ENCODE measurements around the gene EFCAB12. TPM values are rescaled to one million over a fixed set of nuclear protein-coding genes. Genes with fewer than 3 reads are reported as not detected.

EFCAB12 gene
- total RNA-seq: under 1 TPM; 0.56 to 0.73 TPM

DNA sequence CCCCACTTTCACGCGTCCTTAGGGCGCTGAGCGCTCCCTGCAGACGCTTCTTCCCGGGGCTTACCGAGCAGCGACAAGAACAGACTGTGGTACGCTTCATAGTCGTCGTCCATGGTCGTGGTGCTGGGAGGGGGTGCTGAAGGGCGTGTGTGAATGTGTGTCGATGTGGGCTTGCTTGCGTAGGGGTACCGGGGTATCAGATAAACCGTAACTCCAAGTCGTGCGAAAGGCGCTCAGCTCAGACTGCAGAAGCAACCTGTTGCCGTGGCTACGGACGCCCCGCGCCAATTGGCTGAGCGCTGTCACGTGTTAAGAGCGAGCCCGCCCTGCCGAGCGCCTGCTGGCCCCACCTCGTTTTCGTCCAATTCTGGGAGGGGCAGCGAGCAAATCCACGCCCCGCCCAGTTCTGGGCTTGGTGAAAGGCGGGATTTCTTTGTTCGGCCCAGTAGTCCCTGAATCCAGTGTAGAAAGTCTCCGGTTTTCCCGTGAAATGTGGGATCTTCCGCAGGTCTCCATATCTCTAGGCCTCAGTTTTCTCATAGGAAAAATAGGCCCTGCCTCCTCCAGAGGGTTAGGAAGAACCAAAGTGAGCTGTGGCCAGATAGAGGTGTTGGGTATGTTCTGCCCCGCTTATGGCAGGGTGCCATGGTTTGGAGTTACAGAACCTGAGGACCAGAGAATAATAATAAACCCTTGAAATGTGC, at the start of gene EFCAB12:
Gene EFCAB12 (minus strand): TSS at position 261 of the 704 bp plus-strand sequence. CDS start 148 bp downstream, at position 113.
- ChIA-PET CTCF (interaction anchor here (0.7 to 2.6 kb wide), 5 partner anchors 10 to 184 kb away, joined by 3 to 12 read pairs (median 4); partner anchors contain the start of genes IFT122 and MBD4), POLR2A (interaction anchor here (0.6 to 2.0 kb wide), 5 partner anchors 12 to 551 kb away, joined by 3 to 10 read pairs (median 5); partner anchors contain the start of genes IFT122 and MBD4)
- H3K9me3 Mint-ChIP-seq (ENCODE audit: low read depth): no peaks in the 10 kb centered on the region
- peak; percentile 96 for ATAC-seq
- peaks cover 43% of the 10 kb centered on the region for H3K4me1 Mint-ChIP-seq
- peaks cover 21% of the 10 kb centered on the region for H3K36me3 Mint-ChIP-seq (ENCODE audit: low read depth)
- H3K4me3 Mint-ChIP-seq: peak within 1 kb of the TSS; percentile 59
- intact Hi-C loops (cut with DNase I, micrococcal nuclease): loop anchor here (1.0 to 5.0 kb wide), 4 partner anchors 12 to 1756 kb away; partner anchors contain the start of genes IFT122 (in 2 of the 2), ABTB1 (in 1 of the 2) and TMCC1 (in 1 of the 2)
- H3K27me3 Mint-ChIP-seq: no peaks in the 10 kb centered on the region
- peak within 1 kb of the TSS; percentile 63 for H3K27ac Mint-ChIP-seq
- DNase-seq: peak; percentile 95

DNA sequence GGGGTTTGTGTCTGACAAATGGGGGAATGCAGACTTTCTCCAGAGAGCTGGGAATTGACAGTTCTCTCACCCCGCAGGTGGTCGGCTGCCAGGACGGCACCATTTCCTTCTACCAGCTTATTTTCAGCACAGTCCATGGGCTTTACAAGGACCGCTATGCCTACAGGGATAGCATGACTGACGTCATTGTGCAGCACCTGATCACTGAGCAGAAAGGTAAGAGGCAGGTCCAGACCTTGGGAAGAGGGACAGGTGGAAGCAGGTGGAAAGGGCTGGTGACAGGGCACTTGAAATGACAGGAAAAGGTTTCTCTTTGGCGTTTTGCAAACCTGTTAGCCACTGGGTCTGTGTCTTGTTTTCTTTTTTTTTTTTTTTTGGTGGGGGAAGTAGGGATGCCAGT, 48.1 kb upstream of the EFCAB12 start:
- ATAC-seq: no peak
- Mint-ChIP-seq H3K4me1 (peaks cover 6% of the 10 kb centered on the region), H3K4me3 (no peak overlapping the region), H3K27ac (no peak overlapping the region), H3K27me3 (no peaks in the 10 kb centered on the region), H3K36me3 (ENCODE audit: low read depth) (peaks cover 17% of the 10 kb centered on the region), H3K9me3 (ENCODE audit: low read depth) (no peaks in the 10 kb centered on the region)
- POLR2A ChIA-PET: no interaction called here
- intact Hi-C loops (cut with DNase I, micrococcal nuclease): no loop called here
- CTCF ChIA-PET: no interaction called here
- DNase-seq: no peak

- ATAC-seq (no peak), DNase-seq (no peak)
- Mint-ChIP-seq H3K27me3 (no peaks in the 10 kb centered on the region), H3K4me3 (no peak overlapping the region), H3K9me3 (ENCODE audit: low read depth) (no peaks in the 10 kb centered on the region), H3K4me1 (no peaks in the 10 kb centered on the region), H3K27ac (no peak overlapping the region), H3K36me3 (ENCODE audit: low read depth) (peaks cover 21% of the 10 kb centered on the region)
- intact Hi-C loops (cut with DNase I, micrococcal nuclease): no loop called here
- ChIA-PET POLR2A (no interaction called here), CTCF (interaction anchor here (1.6 kb wide), 1 partner anchor 9 kb away, joined by 3 read pairs; no protein-coding TSS in a partner anchor)
Measured at GRCh38 chr3:129475863-129476262, 47.4 kb upstream of the EFCAB12 start.

- Mint-ChIP-seq H3K9me3 (ENCODE audit: low read depth) (no peaks in the 10 kb centered on the region), H3K27me3 (no peaks in the 10 kb centered on the region), H3K4me1 (no peaks in the 10 kb centered on the region), H3K36me3 (ENCODE audit: low read depth) (peaks cover 25% of the 10 kb centered on the region), H3K4me3 (no peak overlapping the region), H3K27ac (no peak overlapping the region)
- ATAC-seq (no peak), DNase-seq (no peak)
- POLR2A ChIA-PET: interaction anchor here (0.6 kb wide), 1 partner anchor 165 kb away, joined by 3 read pairs; no protein-coding TSS in a partner anchor
- CTCF ChIA-PET: interaction anchor here (0.7 to 1.6 kb wide), 2 partner anchors 9 to 11 kb away, joined by 3 read pairs; no protein-coding TSS in a partner anchor
- intact Hi-C loops (cut with DNase I, micrococcal nuclease): no loop called here
Measured at GRCh38 chr3:129474984-129475804, 46.8 kb upstream of the EFCAB12 start.

GRCh38 chr3:129473769-129474152, 45.3 kb upstream of the EFCAB12 start:
- no peak overlapping the region for H3K27ac Mint-ChIP-seq

DNA sequence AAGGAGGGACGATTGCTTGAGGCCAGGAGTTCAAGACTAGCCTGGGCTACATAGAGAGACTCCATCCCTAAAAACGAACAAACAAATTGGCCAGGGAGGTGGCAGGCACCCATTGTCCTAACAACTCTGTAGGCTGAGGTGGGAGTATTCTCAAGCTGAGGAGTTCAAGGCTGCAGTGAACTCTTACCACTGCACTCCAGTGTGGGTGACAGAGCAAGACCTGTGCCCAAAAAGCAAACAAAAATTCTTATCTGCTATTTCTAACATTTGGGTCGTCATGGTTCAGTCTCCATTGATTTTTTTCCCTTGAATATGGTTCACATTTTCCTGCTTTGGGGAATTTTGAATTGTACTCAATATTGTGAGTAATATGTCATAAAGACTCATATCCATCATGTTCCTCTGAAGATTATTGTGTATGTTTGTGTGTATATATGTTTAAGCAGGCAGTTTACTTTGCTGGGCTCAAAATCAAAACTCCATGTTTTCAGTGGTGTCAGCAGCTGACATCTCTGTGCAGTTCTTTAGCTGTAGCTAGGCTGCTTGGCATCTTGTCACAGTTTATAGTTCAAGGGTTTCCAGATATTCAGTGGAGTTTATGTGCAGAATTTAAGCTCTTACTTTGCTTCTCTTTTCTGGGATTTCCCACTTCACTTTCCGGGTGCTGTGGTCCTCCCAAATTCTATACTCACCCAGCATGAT, 44.8 kb upstream of the EFCAB12 start:
- intact Hi-C loops (cut with DNase I, micrococcal nuclease): no loop called here
- ATAC-seq: no peak
- ChIA-PET POLR2A (no interaction called here), CTCF (interaction anchor here (0.9 kb wide), 1 partner anchor 13 kb away, joined by 4 read pairs; no protein-coding TSS in a partner anchor)
- H3K9me3 Mint-ChIP-seq (ENCODE audit: low read depth): no peaks in the 10 kb centered on the region
- H3K27me3 Mint-ChIP-seq: no peaks in the 10 kb centered on the region
- peaks cover 2% of the 10 kb centered on the region for H3K4me1 Mint-ChIP-seq
- no peak overlapping the region for H3K4me3 Mint-ChIP-seq
- H3K27ac Mint-ChIP-seq: no peak overlapping the region
- peaks cover 27% of the 10 kb centered on the region for H3K36me3 Mint-ChIP-seq (ENCODE audit: low read depth)
- DNase-seq: no peak

More at GRCh38 chr3:129473769-129474152, 45.3 kb upstream of the EFCAB12 start:
- peaks cover 2% of the 10 kb centered on the region for H3K4me1 Mint-ChIP-seq
- H3K27me3 Mint-ChIP-seq: no peaks in the 10 kb centered on the region
- POLR2A ChIA-PET: no interaction called here
- peaks cover 27% of the 10 kb centered on the region for H3K36me3 Mint-ChIP-seq (ENCODE audit: low read depth)
- intact Hi-C loops (cut with DNase I, micrococcal nuclease): no loop called here
- CTCF ChIA-PET: interaction anchor here (0.9 kb wide), 1 partner anchor 13 kb away, joined by 4 read pairs; no protein-coding TSS in a partner anchor
- ATAC-seq (no peak), DNase-seq (no peak)
- H3K9me3 Mint-ChIP-seq (ENCODE audit: low read depth): no peaks in the 10 kb centered on the region
- no peak overlapping the region for H3K4me3 Mint-ChIP-seq

- POLR2A ChIA-PET: no interaction called here
- CTCF ChIA-PET: interaction anchor here (0.8 kb wide), 1 partner anchor 36 kb away, joined by 3 read pairs; no protein-coding TSS in a partner anchor
Measured at GRCh38 chr3:129470861-129471260, 42.4 kb upstream of the EFCAB12 start.

GRCh38 chr3:129469026-129469425, 40.6 kb upstream of the EFCAB12 start:
- ATAC-seq: no peak
- Mint-ChIP-seq H3K27me3 (no peaks in the 10 kb centered on the region), H3K27ac (no peak overlapping the region), H3K4me1 (peaks cover 2% of the 10 kb centered on the region), H3K9me3 (ENCODE audit: low read depth) (no peaks in the 10 kb centered on the region), H3K36me3 (ENCODE audit: low read depth) (peaks cover 11% of the 10 kb centered on the region), H3K4me3 (no peak overlapping the region)
- intact Hi-C loops (cut with DNase I, micrococcal nuclease): no loop called here
- DNase-seq: no peak
- ChIA-PET POLR2A (interaction anchor here (0.6 kb wide), 1 partner anchor 90 kb away, joined by 3 read pairs; no protein-coding TSS in a partner anchor), CTCF (interaction anchor here (1.6 kb wide), 1 partner anchor 69 kb away, joined by 4 read pairs; no protein-coding TSS in a partner anchor)

More at GRCh38 chr3:129470861-129471260, 42.4 kb upstream of the EFCAB12 start:
- Mint-ChIP-seq H3K27ac (no peak overlapping the region), H3K9me3 (ENCODE audit: low read depth) (no peaks in the 10 kb centered on the region), H3K36me3 (ENCODE audit: low read depth) (peaks cover 15% of the 10 kb centered on the region), H3K27me3 (no peaks in the 10 kb centered on the region), H3K4me1 (peaks cover 2% of the 10 kb centered on the region), H3K4me3 (no peak overlapping the region)
- no peak for ATAC-seq
- no peak for DNase-seq
- intact Hi-C loops (cut with DNase I, micrococcal nuclease): no loop called here

DNA sequence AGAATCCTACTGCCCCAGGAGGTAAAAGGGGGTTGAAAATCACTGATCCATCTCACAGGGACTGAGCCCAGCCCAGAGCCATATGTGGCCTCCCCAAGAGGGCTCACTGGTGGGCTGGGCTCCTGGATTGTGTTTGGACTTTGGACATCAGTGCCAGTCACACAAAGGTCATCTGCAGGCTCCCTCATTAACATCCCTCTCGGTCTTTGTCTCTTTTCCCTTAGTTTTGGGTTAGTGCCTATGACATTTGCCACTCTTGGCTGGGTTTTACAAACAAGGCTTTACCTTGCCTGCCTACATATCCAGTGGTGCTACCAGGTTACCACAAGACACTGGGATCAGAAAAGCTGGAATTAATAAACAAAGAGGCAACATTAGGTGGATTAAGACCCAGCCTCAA, 39.5 kb upstream of the EFCAB12 start:
- no peak for DNase-seq
- intact Hi-C loops (cut with DNase I, micrococcal nuclease): no loop called here
- no peak overlapping the region for H3K27ac Mint-ChIP-seq
- H3K9me3 Mint-ChIP-seq (ENCODE audit: low read depth): no peaks in the 10 kb centered on the region
- H3K36me3 Mint-ChIP-seq (ENCODE audit: low read depth): peaks cover 11% of the 10 kb centered on the region
- POLR2A ChIA-PET: no interaction called here
- no peak overlapping the region for H3K4me3 Mint-ChIP-seq
- H3K27me3 Mint-ChIP-seq: no peaks in the 10 kb centered on the region
- ATAC-seq: no peak
- CTCF ChIA-PET: no interaction called here
- H3K4me1 Mint-ChIP-seq: peaks cover 2% of the 10 kb centered on the region

DNA sequence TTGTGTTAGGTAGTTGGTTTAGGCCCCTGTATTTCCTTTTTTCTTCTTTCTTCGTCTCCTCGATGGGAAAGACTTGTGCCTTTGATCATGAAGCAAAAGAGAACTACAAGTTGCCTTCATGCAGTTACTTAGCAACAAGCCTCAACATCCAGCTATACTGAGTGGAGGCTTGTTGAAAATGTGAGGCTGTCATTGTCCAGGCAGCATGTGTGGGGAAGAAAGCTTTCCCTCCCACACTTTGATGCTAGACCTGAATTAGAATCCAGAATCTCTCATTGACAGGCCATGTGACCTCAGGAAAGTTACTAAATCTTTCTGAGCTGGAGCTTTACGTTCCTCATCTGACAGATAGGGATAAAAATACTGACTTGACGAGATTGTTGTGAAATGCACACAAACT, 35.3 kb upstream of the EFCAB12 start:
- Mint-ChIP-seq H3K36me3 (ENCODE audit: low read depth) (peaks cover 1% of the 10 kb centered on the region), H3K27me3 (no peaks in the 10 kb centered on the region), H3K4me3 (no peak overlapping the region), H3K9me3 (ENCODE audit: low read depth) (no peaks in the 10 kb centered on the region), H3K27ac (no peak overlapping the region), H3K4me1 (no peaks in the 10 kb centered on the region)
- POLR2A ChIA-PET: no interaction called here
- no peak for DNase-seq
- intact Hi-C loops (cut with DNase I, micrococcal nuclease): no loop called here
- ATAC-seq: no peak
- CTCF ChIA-PET: interaction anchor here (0.6 to 0.8 kb wide), 3 partner anchors 11 to 1380 kb away, joined by 3 read pairs; no protein-coding TSS in a partner anchor

- Mint-ChIP-seq H3K36me3 (ENCODE audit: low read depth) (peaks cover 1% of the 10 kb centered on the region), H3K27me3 (no peaks in the 10 kb centered on the region), H3K27ac (no peak overlapping the region), H3K4me1 (no peaks in the 10 kb centered on the region), H3K9me3 (ENCODE audit: low read depth) (no peaks in the 10 kb centered on the region), H3K4me3 (no peak overlapping the region)
- intact Hi-C loops (cut with DNase I, micrococcal nuclease): no loop called here
- ChIA-PET POLR2A (no interaction called here), CTCF (interaction anchor here (0.8 kb wide), 1 partner anchor 1381 kb away, joined by 3 read pairs; no protein-coding TSS in a partner anchor)
- no peak for DNase-seq
- ATAC-seq: no peak
Measured at GRCh38 chr3:129463094-129463493, 34.7 kb upstream of the EFCAB12 start.

All from activated CD4-positive, alpha-beta T cell treated with anti-CD3 and anti-CD28 coated beads for 36 hours (primary cell).